Stomach (tissue), 9 donors: ENCODE results near the gene PRKCZ. TPM values are rescaled to one million over a fixed set of nuclear protein-coding genes. Genes with fewer than 3 reads are reported as not detected.
A peak's percentile ranks its signal among the peaks of the same experiment; 100 is the strongest.

ENCODE experiments used
- DNase-seq, 2 donors: peaks; one replicate each; pipeline versions ENCODE4 v3.0.0 to v3.0.0-alpha.2; 2013 to 2019
- H3K27ac ChIP-seq, 5 donors: fragments of 200-600 bp in 4 of 5; sonication (generic) in 4 of 5; one replicate each; pipeline ENCODE4 v1.5.1; 2013 to 2019; ENCODE audit warnings: mild to moderate bottlenecking in 1 of 5, moderate library complexity in 1 of 5
- H3K27me3 ChIP-seq, 3 donors: fragments of 200-600 bp; sonication (generic); one replicate each; pipeline ENCODE4 v1.5.1; 2017 to 2019; ENCODE audit warnings: mixed run types in 1 of 3
- H3K36me3 ChIP-seq, 4 donors: fragments of 200-600 bp; sonication (generic); 1 replicate in 3 of 4; 2 replicates in 1 of 4; pipeline ENCODE4 v1.5.1; 2016 to 2019
- H3K4me1 ChIP-seq, 4 donors: fragments of 200-600 bp; sonication (generic); one replicate each; pipeline ENCODE4 v1.5.1; 2016 to 2019
- H3K4me3 ChIP-seq, 4 donors: fragments of 200-600 bp; sonication (generic) in 3 of 4; one replicate each; pipeline ENCODE4 v1.5.1; 2016 to 2019; ENCODE audit warnings: mild to moderate bottlenecking in 1 of 4
- H3K9me3 ChIP-seq, 4 donors: fragments of 200-600 bp; sonication (generic); one replicate each; pipeline ENCODE4 v1.5.1; 2016 to 2019
- EP300 ChIP-seq: sonication (generic); formaldehyde crosslinking; IDR thresholded peaks from one replicate; pipeline ENCODE4 v1.6.1; 2017; ENCODE audit warnings: antibody characterized with exemption
- POLR2A ChIP-seq, 4 donors: fragments of 450-650 bp; IDR thresholded peaks; one replicate each; pipeline ENCODE4 v1.6.1; 2016; ENCODE audit warnings: antibody characterized with exemption in 4 of 4, control low read depth in 2 of 4, mild to moderate bottlenecking in 1 of 4, moderate library complexity in 1 of 4
- POLR2AphosphoS5 ChIP-seq, 3 donors: sonication (generic); formaldehyde crosslinking; IDR thresholded peaks; one replicate each; pipeline ENCODE4 v1.6.1; 2016; ENCODE audit warnings: antibody characterized with exemption in 3 of 3
- WGBS, 5 donors: extraction: QIAGEN DNeasy Blood & Tissue Kit in 3 of 5; methylation state at CpG; one replicate each; pipeline versions ENCODE4 v1.1.5 to v1.1.7; 2013 to 2018; 5-methylcytosine and 5-hydroxymethylcytosine counted together
- intact Hi-C: fragments of 100-400 bp; cut with DNase I; formaldehyde crosslinking; loops from one replicate; pipeline ENCODE4 v1.15.1; 2023; ENCODE audit warnings: low total_unique reads
- polyA plus RNA-seq, 3 donors: library from polyadenylated mRNA; stranded (reverse); fragments of 200-250 nt; gene quantifications; one replicate each; pipeline ENCODE4 v1.2.3, GENCODE V29; 2013
- total RNA-seq, 5 donors: library from RNA; depleted of rRNA; stranded (reverse); fragments of >200 nt; gene quantifications; one replicate each; pipeline versions ENCODE4 v1.1.0 to v1.2.3, GENCODE V29; 2014 to 2016
- TF ChIP-seq, protein P1 (sequence below), 7 experiments: fragments of 450-650 bp in 4 of 7; fragments of 200-600 bp in 3 of 7; sonication (generic) in 3 of 7; IDR thresholded peaks; one replicate each; pipeline ENCODE4 v1.5.1; 2016 to 2019; ENCODE audit warnings: antibody characterized with exemption in 7 of 7, control low read depth in 2 of 7, mild to moderate bottlenecking in 1 of 7
- donor health status: healthy with polysubstance abuse.
- donor health status: Bipolar disorder and iron deficiency.
- donor health status: healthy.

PRKCZ gene
- total and polyA plus RNA-seq, 8 donors = 11.1 to 55.8 (median 25.5) TPM

DNA sequence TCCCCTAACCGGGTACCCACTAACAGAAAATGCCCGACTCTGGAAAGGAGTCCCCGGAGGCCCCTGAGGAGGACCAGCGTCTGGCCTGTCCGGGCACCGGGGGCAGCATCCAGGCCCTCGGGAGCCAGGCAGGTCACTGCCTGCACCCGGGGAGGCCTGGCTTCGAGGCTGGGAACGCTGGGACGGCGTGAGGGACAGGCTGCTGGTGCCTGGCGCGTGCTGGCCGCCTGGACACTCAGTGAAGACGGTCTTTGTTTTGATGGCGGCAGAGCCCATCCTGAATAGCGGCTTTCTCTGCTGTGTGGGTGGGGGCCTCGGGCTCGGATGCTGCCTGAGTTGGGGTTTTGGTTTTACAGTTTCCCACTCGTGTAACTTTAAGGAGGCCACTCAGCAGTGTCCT is 37.6 kb downstream of the PRKCZ start:
- Histone ChIP-seq H3K27ac (no peak overlapping the region), H3K4me3 (no peak overlapping the region), H3K9me3 (no peaks in the 10 kb centered on the region), H3K27me3 (peaks cover 0 to 9% (median 0%) of the 10 kb centered on the region in 3 donors), H3K4me1 (no peaks in the 10 kb centered on the region), H3K36me3 (peaks cover 0 to 8% (median 0%) of the 10 kb centered on the region in 4 donors)
- intact Hi-C loops = no loop called here
- TF ChIP-seq POLR2AphosphoS5 (IDR thresholded peaks at IDR 0.05) (no peak), POLR2A (IDR thresholded peaks at IDR 0.05) (no peak), EP300 (no peak)
- TF ChIP-seq, protein P1, sequence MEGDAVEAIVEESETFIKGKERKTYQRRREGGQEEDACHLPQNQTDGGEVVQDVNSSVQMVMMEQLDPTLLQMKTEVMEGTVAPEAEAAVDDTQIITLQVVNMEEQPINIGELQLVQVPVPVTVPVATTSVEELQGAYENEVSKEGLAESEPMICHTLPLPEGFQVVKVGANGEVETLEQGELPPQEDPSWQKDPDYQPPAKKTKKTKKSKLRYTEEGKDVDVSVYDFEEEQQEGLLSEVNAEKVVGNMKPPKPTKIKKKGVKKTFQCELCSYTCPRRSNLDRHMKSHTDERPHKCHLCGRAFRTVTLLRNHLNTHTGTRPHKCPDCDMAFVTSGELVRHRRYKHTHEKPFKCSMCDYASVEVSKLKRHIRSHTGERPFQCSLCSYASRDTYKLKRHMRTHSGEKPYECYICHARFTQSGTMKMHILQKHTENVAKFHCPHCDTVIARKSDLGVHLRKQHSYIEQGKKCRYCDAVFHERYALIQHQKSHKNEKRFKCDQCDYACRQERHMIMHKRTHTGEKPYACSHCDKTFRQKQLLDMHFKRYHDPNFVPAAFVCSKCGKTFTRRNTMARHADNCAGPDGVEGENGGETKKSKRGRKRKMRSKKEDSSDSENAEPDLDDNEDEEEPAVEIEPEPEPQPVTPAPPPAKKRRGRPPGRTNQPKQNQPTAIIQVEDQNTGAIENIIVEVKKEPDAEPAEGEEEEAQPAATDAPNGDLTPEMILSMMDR (IDR thresholded peaks at IDR 0.05) = no peak
- WGBS, 5 donors = 74 to 89% (median 77%) methylated on average over 20 to 21 of the region's 21 CpGs
- DNase-seq = no peak

DNA sequence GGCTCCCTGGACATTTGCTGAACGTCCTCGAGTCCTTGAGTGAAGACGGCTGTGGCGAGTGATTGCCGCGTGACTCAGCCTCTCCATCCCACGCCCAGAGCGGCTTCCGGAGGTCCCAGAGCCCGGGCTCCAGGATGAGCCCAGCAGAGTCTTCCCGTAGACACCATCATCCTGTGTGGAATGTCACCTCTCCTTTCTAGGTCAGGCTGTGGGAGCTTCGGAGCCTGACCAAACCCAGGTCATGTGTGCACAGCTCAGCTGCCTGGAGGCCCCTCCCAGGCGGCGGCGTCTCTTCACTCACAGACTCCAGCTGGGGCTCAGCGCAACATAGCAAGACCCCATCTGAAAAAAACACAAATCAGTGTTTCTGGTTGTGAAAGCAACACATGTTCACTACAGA is 38.2 kb downstream of the PRKCZ start:
- peak in 1 of 2 donors; percentile 35 for DNase-seq
- WGBS, 5 donors = 73 to 83% (median 79%) methylated on average over 15 to 16 of the region's 16 CpGs
- intact Hi-C loops = no loop called here
- H3K36me3 ChIP-seq = peaks cover 0 to 8% (median 0%) of the 10 kb centered on the region in 4 donors
- no peak for TF ChIP-seq EP300
- TF ChIP-seq POLR2AphosphoS5 (IDR thresholded peaks at IDR 0.05) = no peak
- no peak for TF ChIP-seq POLR2A (IDR thresholded peaks at IDR 0.05)
- TF ChIP-seq, protein P1 (IDR thresholded peaks at IDR 0.05) = no peak
- no peaks in the 10 kb centered on the region for H3K4me1 ChIP-seq
- H3K9me3 ChIP-seq = no peaks in the 10 kb centered on the region
- H3K4me3 ChIP-seq = no peak overlapping the region
- H3K27ac ChIP-seq = no peak overlapping the region
- peaks cover 0 to 9% (median 0%) of the 10 kb centered on the region in 3 donors for H3K27me3 ChIP-seq

DNA sequence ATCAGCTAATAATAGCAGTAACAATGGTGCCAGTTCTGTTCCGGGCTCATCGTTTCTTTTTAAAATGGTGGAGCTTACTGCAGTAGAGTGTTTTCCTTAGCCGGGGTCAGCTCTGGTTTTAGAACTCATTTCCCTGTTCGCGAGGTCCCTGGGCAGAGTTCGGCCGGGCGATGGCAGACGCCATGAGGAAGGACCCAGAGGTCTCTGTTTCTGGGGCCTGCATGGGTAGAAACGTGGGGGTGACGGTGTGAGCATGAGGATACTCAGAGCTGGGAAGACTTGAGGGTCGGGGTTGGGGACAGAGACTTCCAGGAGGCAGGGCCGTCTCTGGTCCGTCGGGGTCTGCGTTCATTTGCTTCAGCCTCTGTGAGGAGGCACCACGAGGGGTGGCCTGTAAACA is 38.8 kb downstream of the PRKCZ start:
- peak overlapping the region in 1 of 5 donors; percentile 15 for H3K27ac ChIP-seq
- H3K36me3 ChIP-seq = peaks cover 0 to 8% (median 0%) of the 10 kb centered on the region in 4 donors
- H3K9me3 ChIP-seq = no peaks in the 10 kb centered on the region
- TF ChIP-seq, protein P1 (IDR thresholded peaks at IDR 0.05) = no peak
- TF ChIP-seq POLR2AphosphoS5 (IDR thresholded peaks at IDR 0.05) (no peak), POLR2A (IDR thresholded peaks at IDR 0.05) (no peak)
- H3K27me3 ChIP-seq = peaks cover 0 to 9% (median 0%) of the 10 kb centered on the region in 3 donors
- DNase-seq = no peak
- no peak overlapping the region for H3K4me3 ChIP-seq
- intact Hi-C loops = no loop called here
- no peaks in the 10 kb centered on the region for H3K4me1 ChIP-seq
- WGBS, 5 donors = 91 to 95% (median 93%) methylated on average over 17 of the region's 17 CpGs

- DNase-seq = no peak
- TF ChIP-seq POLR2A (IDR thresholded peaks at IDR 0.05) = no peak
- TF ChIP-seq EP300 = no peak
- TF ChIP-seq, protein P1 (IDR thresholded peaks at IDR 0.05) = no peak
- TF ChIP-seq POLR2AphosphoS5 (IDR thresholded peaks at IDR 0.05) = no peak
- Histone ChIP-seq H3K4me1 (no peaks in the 10 kb centered on the region), H3K27me3 (peaks cover 0 to 9% (median 0%) of the 10 kb centered on the region in 3 donors), H3K4me3 (no peak overlapping the region), H3K27ac (no peak overlapping the region), H3K36me3 (peaks cover 0 to 8% (median 0%) of the 10 kb centered on the region in 4 donors), H3K9me3 (no peaks in the 10 kb centered on the region)
- intact Hi-C loops = no loop called here
- 83 to 96% (median 91%) methylated on average over 9 to 22 of the region's 22 CpGs for WGBS, 5 donors
Observed at GRCh38 chr1:2090216-2090890, 40.1 kb downstream of the PRKCZ start.
